Body of pancreas (tissue), 4 donors: Measurements from ENCODE around the gene SLC11A1. TPM values are rescaled to one million over a fixed set of nuclear protein-coding genes. Genes with fewer than 3 reads are reported as not detected.

ENCODE experiments used
- ATAC-seq: fragments of 150-250 bp; one replicate; pipeline ENCODE4 v1.9.1; 2016
- DNase-seq, 4 donors: peaks; one replicate each; pipeline ENCODE4 v3.0.0-alpha.2; 2019
- H3K27ac ChIP-seq, 4 donors: fragments of 200-600 bp; sonication (generic); 1 replicate in 3 of 4; 2 replicates in 1 of 4; pipeline versions ENCODE4 v1.5.1 to v1.6.1; 2016 to 2019; ENCODE audit warnings: mild to moderate bottlenecking in 1 of 4, mixed read lengths in 1 of 4, moderate library complexity in 1 of 4
- H3K27me3 ChIP-seq, 2 donors: fragments of 200-600 bp; sonication (generic); one replicate each; pipeline ENCODE4 v1.6.0; 2016; ENCODE audit warnings: mild to moderate bottlenecking in 1 of 2
- H3K36me3 ChIP-seq, 2 donors: fragments of 200-600 bp; sonication (generic); replicated peaks in 1 of 2; 2 replicates each; pipeline ENCODE4 v1.5.1; 2016; ENCODE audit warnings: low read depth in 2 of 2; ENCODE audit not compliant: insufficient read depth in 1 of 2
- H3K4me1 ChIP-seq: fragments of 200-600 bp; sonication (generic); one replicate; pipeline ENCODE4 v1.6.0; 2016
- H3K4me3 ChIP-seq, 2 donors: fragments of 200-600 bp; sonication (generic); 1 replicate in 1 of 2; 2 replicates in 1 of 2; pipeline ENCODE4 v1.5.1; 2016 to 2019
- H3K9me3 ChIP-seq, 3 donors: fragments of 200-600 bp; sonication (generic); 1 replicate in 2 of 3; 2 replicates in 1 of 3; pipeline ENCODE4 v1.5.1; 2016
- POLR2A ChIP-seq, 3 donors: fragments of 450-650 bp; IDR thresholded peaks; one replicate each; pipeline ENCODE4 v1.6.1; 2016; ENCODE audit warnings: antibody characterized with exemption in 3 of 3, mild to moderate bottlenecking in 2 of 3
- WGBS, 2 donors: methylation state at CpG; one replicate each; pipeline ENCODE4 v1.1.5; 2017; 5-methylcytosine and 5-hydroxymethylcytosine counted together
- intact Hi-C: fragments of 100-400 bp; cut with DNase I; formaldehyde crosslinking; loops from one replicate; pipeline ENCODE4 v1.15.1; 2023
- total RNA-seq, 2 donors: library from RNA; depleted of rRNA; stranded (reverse); fragments of >200 nt; gene quantifications; one replicate each; pipeline ENCODE4 v1.1.0, GENCODE V29; 2016
- TF ChIP-seq, protein P1 (sequence below), 7 experiments: fragments of 450-650 bp in 4 of 7; fragments of 200-600 bp in 3 of 7; sonication (generic) in 3 of 7; IDR thresholded peaks; one replicate each; pipeline ENCODE4 v1.5.1; 2016 to 2019; ENCODE audit warnings: antibody characterized with exemption in 7 of 7

Gene SLC11A1
- total RNA-seq, 2 donors from 2014 or later = 3.0 to 7.3 TPM

DNA sequence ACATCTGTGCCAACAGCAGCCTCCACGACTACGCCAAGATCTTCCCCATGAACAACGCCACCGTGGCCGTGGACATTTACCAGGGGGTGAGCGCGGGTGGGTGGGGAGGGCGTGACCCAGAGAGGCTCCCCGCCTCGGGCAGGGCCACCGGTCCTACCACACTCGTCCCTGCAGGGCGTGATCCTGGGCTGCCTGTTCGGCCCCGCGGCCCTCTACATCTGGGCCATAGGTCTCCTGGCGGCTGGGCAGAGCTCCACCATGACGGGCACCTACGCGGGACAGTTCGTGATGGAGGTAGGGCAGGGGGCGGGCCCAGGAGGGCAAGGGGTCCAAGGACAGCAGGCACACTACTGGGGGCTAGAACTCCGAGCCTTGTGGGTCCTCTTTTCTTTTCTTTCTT lies 9.1 kb downstream of the SLC11A1 start:
- WGBS, 2 donors = 89 to 93% methylated on average over 12 to 21 of the region's 23 CpGs
- intact Hi-C loops = loop anchor here (5.0 kb wide), 1 partner anchor 89 kb away; no protein-coding TSS in a partner anchor
- TF ChIP-seq, protein P1, sequence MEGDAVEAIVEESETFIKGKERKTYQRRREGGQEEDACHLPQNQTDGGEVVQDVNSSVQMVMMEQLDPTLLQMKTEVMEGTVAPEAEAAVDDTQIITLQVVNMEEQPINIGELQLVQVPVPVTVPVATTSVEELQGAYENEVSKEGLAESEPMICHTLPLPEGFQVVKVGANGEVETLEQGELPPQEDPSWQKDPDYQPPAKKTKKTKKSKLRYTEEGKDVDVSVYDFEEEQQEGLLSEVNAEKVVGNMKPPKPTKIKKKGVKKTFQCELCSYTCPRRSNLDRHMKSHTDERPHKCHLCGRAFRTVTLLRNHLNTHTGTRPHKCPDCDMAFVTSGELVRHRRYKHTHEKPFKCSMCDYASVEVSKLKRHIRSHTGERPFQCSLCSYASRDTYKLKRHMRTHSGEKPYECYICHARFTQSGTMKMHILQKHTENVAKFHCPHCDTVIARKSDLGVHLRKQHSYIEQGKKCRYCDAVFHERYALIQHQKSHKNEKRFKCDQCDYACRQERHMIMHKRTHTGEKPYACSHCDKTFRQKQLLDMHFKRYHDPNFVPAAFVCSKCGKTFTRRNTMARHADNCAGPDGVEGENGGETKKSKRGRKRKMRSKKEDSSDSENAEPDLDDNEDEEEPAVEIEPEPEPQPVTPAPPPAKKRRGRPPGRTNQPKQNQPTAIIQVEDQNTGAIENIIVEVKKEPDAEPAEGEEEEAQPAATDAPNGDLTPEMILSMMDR (IDR thresholded peaks at IDR 0.05) = no peak
- no peak for TF ChIP-seq POLR2A (IDR thresholded peaks at IDR 0.05)
- no peak for DNase-seq
- no peaks in the 10 kb centered on the region for H3K27me3 ChIP-seq
- H3K27ac ChIP-seq = no peak overlapping the region
- H3K9me3 ChIP-seq = no peaks in the 10 kb centered on the region
- ATAC-seq = no peak
- H3K4me1 ChIP-seq = peaks cover 19% of the 10 kb centered on the region
- no peaks in the 10 kb centered on the region for H3K36me3 ChIP-seq
- no peak overlapping the region for H3K4me3 ChIP-seq

DNA sequence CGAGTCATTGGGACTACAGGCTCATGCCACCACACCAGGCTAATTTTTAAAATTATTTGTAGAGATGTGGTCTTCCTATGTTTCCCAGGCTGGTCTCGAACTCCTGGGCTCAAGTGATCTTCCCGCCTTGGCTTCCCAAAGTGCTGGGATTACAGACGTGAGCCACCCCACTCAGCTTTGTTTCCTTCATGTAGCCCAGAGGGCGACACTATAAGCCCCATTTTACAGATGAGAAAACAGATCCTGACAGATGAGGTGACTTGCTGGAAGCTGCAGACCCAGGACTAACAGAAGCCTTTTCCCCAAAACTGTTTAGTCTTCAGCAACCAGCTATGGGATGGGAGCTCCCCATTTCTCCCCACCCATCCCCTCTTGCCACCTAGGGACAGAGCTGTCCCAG lies 10.4 kb downstream of the SLC11A1 start:
- no peak for ATAC-seq
- intact Hi-C loops = loop anchor here (5.0 kb wide), 1 partner anchor 90 kb away; no protein-coding TSS in a partner anchor
- no peak for DNase-seq
- Histone ChIP-seq H3K36me3 (no peaks in the 10 kb centered on the region), H3K9me3 (no peaks in the 10 kb centered on the region), H3K27me3 (no peaks in the 10 kb centered on the region), H3K4me1 (peaks cover 22% of the 10 kb centered on the region), H3K4me3 (no peak overlapping the region), H3K27ac (no peak overlapping the region)
- 91 to 96% methylated on average over 5 of the region's 5 CpGs for WGBS, 2 donors
- no peak for TF ChIP-seq POLR2A (IDR thresholded peaks at IDR 0.05)
- TF ChIP-seq, protein P1 (IDR thresholded peaks at IDR 0.05) = no peak

DNA sequence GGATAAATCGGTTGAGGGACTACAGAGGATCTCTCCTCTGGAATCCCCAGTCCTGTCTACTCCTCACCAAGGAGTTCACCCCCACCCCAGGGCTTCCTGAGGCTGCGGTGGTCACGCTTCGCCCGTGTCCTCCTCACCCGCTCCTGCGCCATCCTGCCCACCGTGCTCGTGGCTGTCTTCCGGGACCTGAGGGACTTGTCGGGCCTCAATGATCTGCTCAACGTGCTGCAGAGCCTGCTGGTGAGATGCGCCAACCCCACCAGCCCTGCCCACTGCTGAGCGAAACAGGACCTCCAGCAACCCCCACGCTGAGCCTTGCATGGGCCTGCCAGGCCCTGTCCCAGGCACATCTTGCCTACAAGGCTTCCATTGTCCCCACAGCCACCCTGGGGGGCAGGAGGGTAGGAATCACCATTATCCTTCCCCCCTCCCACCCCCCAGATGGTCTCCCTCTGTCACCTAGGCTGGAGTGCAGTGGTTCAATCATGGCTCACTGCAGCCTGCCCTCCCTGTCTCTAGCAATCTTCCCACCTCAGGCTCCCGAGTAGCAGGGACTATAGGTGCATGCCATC lies 10.9 kb downstream of the SLC11A1 start:
- no peaks in the 10 kb centered on the region for H3K9me3 ChIP-seq
- no peak overlapping the region for H3K4me3 ChIP-seq
- TF ChIP-seq, protein P1 (IDR thresholded peaks at IDR 0.05) = no peak
- no peak for TF ChIP-seq POLR2A (IDR thresholded peaks at IDR 0.05)
- DNase-seq = no peak
- peaks cover 22% of the 10 kb centered on the region for H3K4me1 ChIP-seq
- H3K36me3 ChIP-seq = no peaks in the 10 kb centered on the region
- intact Hi-C loops = loop anchor here (5.0 kb wide), 1 partner anchor 91 kb away; no protein-coding TSS in a partner anchor
- ATAC-seq = no peak
- no peaks in the 10 kb centered on the region for H3K27me3 ChIP-seq
- WGBS, 2 donors = 78 to 87% methylated on average over 11 to 16 of the region's 16 CpGs
- no peak overlapping the region for H3K27ac ChIP-seq

DNA sequence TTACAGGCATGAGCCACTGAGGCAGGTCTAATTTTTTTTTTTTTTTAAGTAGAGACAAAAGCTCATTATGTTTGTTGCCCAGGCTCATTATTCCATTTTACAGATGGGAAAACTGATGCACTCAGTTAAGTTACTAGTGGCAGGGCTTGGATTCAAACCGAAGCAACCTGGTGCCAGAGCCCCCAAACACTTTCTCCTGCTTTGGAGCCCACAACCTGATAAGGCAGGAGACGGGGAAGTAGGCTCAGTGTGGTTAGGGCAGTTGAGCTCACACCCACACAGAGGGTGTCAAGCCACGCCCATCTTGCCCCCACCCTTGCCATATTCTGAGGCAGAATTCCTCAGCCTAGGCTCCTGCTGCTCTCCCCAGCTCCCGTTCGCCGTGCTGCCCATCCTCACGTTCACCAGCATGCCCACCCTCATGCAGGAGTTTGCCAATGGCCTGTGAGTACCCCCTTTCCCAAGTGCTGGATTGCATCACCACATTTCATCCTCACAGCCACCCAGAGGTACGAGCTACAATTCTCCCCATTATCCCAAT lies 11.7 kb downstream of the SLC11A1 start:
- WGBS, 2 donors = 73 to 81% methylated on average over 7 to 8 of the region's 8 CpGs
- no peaks in the 10 kb centered on the region for H3K9me3 ChIP-seq
- H3K27ac ChIP-seq = no peak overlapping the region
- no peaks in the 10 kb centered on the region for H3K27me3 ChIP-seq
- intact Hi-C loops = loop anchor here (5.0 kb wide), 1 partner anchor 92 kb away; no protein-coding TSS in a partner anchor
- H3K4me1 ChIP-seq = peaks cover 31% of the 10 kb centered on the region
- no peaks in the 10 kb centered on the region for H3K36me3 ChIP-seq
- ATAC-seq = no peak
- no peak for DNase-seq
- TF ChIP-seq, protein P1 (IDR thresholded peaks at IDR 0.05) = no peak
- TF ChIP-seq POLR2A (IDR thresholded peaks at IDR 0.05) = no peak
- no peak overlapping the region for H3K4me3 ChIP-seq
